ENCODE data around the gene NR1H2. TPM values are rescaled to one million over a fixed set of nuclear protein-coding genes. Genes with fewer than 3 reads are reported as not detected.

NR1H2 gene
- total RNA-seq, 1 donor from 2014 or later: 28.3 TPM

DNA sequence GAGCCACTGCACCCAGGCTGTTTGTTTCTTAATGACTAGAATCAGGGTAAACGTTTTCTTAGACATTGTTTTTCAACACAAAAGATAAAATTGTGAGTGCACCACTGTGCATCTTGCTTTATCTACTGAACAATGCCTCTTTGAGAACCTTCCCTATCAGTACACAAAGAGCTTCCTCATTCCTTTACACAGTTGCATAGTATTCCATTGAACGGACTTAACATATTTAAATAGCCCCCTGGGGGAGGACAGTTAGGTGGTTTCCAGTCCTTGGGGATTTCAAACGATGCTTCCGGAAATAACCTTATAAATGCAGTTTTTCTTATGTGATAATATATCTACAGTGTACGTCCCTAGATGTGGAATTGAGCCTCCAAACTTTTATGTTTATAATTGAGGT is 16.5 kb downstream of the NR1H2 start:
- Mint-ChIP-seq H3K27ac (ENCODE audit: unreplicated experiment) (no peak overlapping the region), H3K27me3 (ENCODE audit: unreplicated experiment) (peaks cover 2% of the 10 kb centered on the region), H3K4me1 (ENCODE audit: low read depth, unreplicated experiment) (peaks cover under 1% of the 10 kb centered on the region), H3K4me3 (ENCODE audit: unreplicated experiment) (no peak overlapping the region), H3K9me3 (ENCODE audit: unreplicated experiment) (peaks cover 10% of the 10 kb centered on the region), H3K36me3 (ENCODE audit: unreplicated experiment) (peaks cover 5% of the 10 kb centered on the region)
- no peak for DNase-seq
- TF ChIP-seq, protein P1, sequence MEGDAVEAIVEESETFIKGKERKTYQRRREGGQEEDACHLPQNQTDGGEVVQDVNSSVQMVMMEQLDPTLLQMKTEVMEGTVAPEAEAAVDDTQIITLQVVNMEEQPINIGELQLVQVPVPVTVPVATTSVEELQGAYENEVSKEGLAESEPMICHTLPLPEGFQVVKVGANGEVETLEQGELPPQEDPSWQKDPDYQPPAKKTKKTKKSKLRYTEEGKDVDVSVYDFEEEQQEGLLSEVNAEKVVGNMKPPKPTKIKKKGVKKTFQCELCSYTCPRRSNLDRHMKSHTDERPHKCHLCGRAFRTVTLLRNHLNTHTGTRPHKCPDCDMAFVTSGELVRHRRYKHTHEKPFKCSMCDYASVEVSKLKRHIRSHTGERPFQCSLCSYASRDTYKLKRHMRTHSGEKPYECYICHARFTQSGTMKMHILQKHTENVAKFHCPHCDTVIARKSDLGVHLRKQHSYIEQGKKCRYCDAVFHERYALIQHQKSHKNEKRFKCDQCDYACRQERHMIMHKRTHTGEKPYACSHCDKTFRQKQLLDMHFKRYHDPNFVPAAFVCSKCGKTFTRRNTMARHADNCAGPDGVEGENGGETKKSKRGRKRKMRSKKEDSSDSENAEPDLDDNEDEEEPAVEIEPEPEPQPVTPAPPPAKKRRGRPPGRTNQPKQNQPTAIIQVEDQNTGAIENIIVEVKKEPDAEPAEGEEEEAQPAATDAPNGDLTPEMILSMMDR (IDR thresholded peaks at IDR 0.05; ENCODE audit: partially characterized antibody, unreplicated experiment): no peak

DNA sequence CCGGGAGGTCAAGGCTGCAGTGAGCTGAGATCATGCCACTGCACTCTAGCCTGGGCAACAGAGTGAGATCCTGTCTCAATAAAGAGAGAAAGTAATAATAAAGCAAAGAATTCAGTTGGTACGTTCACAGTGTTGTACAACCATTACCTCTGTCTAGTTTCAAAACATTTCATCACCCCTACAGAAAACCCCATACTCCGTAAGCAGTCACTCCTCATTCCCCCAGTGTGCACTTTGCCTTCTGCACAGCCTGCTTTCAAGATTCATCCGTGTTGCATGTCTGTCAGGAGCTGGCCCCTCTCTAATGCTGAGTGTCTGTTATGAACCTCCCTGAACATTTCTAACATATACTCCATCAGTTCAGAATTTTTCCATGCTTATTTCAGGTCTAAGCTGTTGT is 17.3 kb downstream of the NR1H2 start:
- peaks cover 4% of the 10 kb centered on the region for H3K27me3 Mint-ChIP-seq (ENCODE audit: unreplicated experiment)
- TF ChIP-seq, protein P1 (IDR thresholded peaks at IDR 0.05; ENCODE audit: partially characterized antibody, unreplicated experiment): no peak
- no peaks in the 10 kb centered on the region for H3K4me1 Mint-ChIP-seq (ENCODE audit: low read depth, unreplicated experiment)
- H3K27ac Mint-ChIP-seq (ENCODE audit: unreplicated experiment): no peak overlapping the region
- no peak for DNase-seq
- peaks cover 5% of the 10 kb centered on the region for H3K36me3 Mint-ChIP-seq (ENCODE audit: unreplicated experiment)
- peaks cover 11% of the 10 kb centered on the region for H3K9me3 Mint-ChIP-seq (ENCODE audit: unreplicated experiment)
- H3K4me3 Mint-ChIP-seq (ENCODE audit: unreplicated experiment): no peak overlapping the region

DNA sequence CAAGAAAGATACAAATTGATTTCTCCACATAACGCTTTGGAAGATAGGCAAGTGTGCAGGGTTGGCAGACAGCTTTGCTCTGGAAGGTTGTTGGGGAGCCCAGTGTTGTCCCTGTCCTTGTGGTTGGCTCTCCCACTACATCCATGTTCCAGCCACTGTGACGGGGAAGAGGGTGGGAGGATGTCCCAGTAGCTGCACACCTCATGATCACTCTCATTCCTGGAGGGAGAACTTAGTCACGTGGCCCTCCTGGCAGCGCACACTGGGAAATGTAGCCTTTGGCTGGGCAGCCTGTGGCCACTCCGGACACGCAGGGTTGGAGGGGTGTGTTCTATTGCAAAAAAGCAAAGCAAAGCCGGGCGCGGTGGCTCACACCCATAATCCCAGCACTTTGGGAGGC is 17.8 kb downstream of the NR1H2 start:
- no peak for DNase-seq
- Mint-ChIP-seq H3K36me3 (ENCODE audit: unreplicated experiment) (peaks cover 7% of the 10 kb centered on the region), H3K9me3 (ENCODE audit: unreplicated experiment) (peaks cover 11% of the 10 kb centered on the region), H3K27me3 (ENCODE audit: unreplicated experiment) (peaks cover 5% of the 10 kb centered on the region), H3K4me1 (ENCODE audit: low read depth, unreplicated experiment) (no peaks in the 10 kb centered on the region), H3K4me3 (ENCODE audit: unreplicated experiment) (no peak overlapping the region), H3K27ac (ENCODE audit: unreplicated experiment) (no peak overlapping the region)
- TF ChIP-seq, protein P1 (IDR thresholded peaks at IDR 0.05; ENCODE audit: partially characterized antibody, unreplicated experiment): no peak

DNA sequence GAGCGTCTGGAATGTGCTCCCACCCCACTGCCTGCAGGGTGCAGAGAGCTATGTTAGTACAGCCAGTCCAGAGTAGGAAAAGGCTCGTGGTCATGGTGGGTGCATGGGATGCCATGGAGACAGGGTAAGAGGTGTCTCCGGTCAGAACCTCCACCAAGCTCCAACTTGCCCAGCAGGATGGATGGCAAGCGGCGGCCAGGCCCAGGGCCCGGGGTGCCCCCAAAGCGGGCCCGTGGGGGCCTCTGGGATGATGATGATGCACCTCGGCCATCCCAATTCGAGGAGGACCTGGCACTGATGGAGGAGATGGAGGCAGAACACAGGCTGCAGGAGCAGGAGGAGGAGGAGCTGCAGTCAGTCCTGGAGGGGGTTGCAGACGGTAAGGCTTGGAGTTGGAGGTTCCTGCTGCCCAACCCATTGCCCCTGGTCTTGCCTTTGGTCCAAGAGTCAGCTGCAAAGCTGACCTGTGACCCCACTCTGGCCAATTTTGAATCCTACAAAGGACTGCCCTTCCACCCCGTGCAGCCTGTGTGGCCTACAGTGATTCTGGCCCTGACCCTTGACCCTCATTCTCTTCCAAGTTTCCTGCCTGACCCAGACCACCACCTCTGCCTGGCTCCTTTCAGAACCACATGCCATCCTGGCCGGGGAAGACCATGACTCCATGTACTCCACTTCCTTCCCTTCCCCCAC is 22.6 kb downstream of the NR1H2 start:
- H3K4me3 Mint-ChIP-seq (ENCODE audit: unreplicated experiment): no peak overlapping the region
- H3K4me1 Mint-ChIP-seq (ENCODE audit: low read depth, unreplicated experiment): no peaks in the 10 kb centered on the region
- peaks cover 6% of the 10 kb centered on the region for H3K27me3 Mint-ChIP-seq (ENCODE audit: unreplicated experiment)
- H3K27ac Mint-ChIP-seq (ENCODE audit: unreplicated experiment): no peak overlapping the region
- TF ChIP-seq, protein P1 (IDR thresholded peaks at IDR 0.05; ENCODE audit: partially characterized antibody, unreplicated experiment): no peak
- H3K36me3 Mint-ChIP-seq (ENCODE audit: unreplicated experiment): peaks cover 5% of the 10 kb centered on the region
- no peak for DNase-seq
- peaks cover 2% of the 10 kb centered on the region for H3K9me3 Mint-ChIP-seq (ENCODE audit: unreplicated experiment)

GRCh38 chr19:50399368-50399745 is 23.1 kb downstream of the NR1H2 start:
- Mint-ChIP-seq H3K27ac (ENCODE audit: unreplicated experiment) (no peak overlapping the region), H3K36me3 (ENCODE audit: unreplicated experiment) (peaks cover 4% of the 10 kb centered on the region), H3K27me3 (ENCODE audit: unreplicated experiment) (peaks cover 6% of the 10 kb centered on the region), H3K9me3 (ENCODE audit: unreplicated experiment) (peaks cover 2% of the 10 kb centered on the region), H3K4me1 (ENCODE audit: low read depth, unreplicated experiment) (no peaks in the 10 kb centered on the region), H3K4me3 (ENCODE audit: unreplicated experiment) (no peak overlapping the region)
- TF ChIP-seq, protein P1 (IDR thresholded peaks at IDR 0.05; ENCODE audit: partially characterized antibody, unreplicated experiment): no peak
- no peak for DNase-seq
